Hepatocyte (in vitro differentiated cells): ENCODE data around the gene SETBP1.

ENCODE experiments used
- CTCF ChIP-seq: fragments of 200-600 bp; sonication (generic); IDR thresholded peaks from 2 replicates; pipeline ENCODE4 v1.5.1; 2016; ENCODE audit warnings: antibody characterized with exemption, mild to moderate bottlenecking; ENCODE audit not compliant: poor library complexity
- EZH2 ChIP-seq: fragments of 200-600 bp; sonication (generic); IDR thresholded peaks from 2 replicates; pipeline ENCODE4 v1.6.1; 2016; ENCODE audit warnings: antibody characterized with exemption, mild to moderate bottlenecking, borderline replicate concordance

- no peak for TF ChIP-seq CTCF
- no peak for TF ChIP-seq EZH2
Measured at GRCh38 chr18:44716697-44717163, 36.0 kb downstream of the SETBP1 start.
